SK-N-SH treated with all-trans-retinoic acid at 6 μM for 48 hours (cell line): Measurements from ENCODE around the gene IL15RA.

ENCODE experiments used
- BACH2 ChIP-seq: fragments of 250-450 bp; sonication (Bioruptor Pico); IDR thresholded peaks from 2 replicates; pipeline ENCODE4 v1.9.0; 2021; ENCODE audit warnings: mild to moderate bottlenecking, borderline replicate concordance
- GLIS3 ChIP-seq: fragments of 250-450 bp; sonication (Bioruptor Pico); IDR thresholded peaks from 2 replicates; pipeline ENCODE4 v1.5.0; 2020; ENCODE audit warnings: mild to moderate bottlenecking, moderate library complexity
- ISL1 ChIP-seq: fragments of 250-450 bp; sonication (Bioruptor Pico); IDR thresholded peaks from 2 replicates; pipeline ENCODE4 v2.1.2; 2022; ENCODE audit warnings: mild to moderate bottlenecking, moderate library complexity
- SNAI2 ChIP-seq: fragments of 250-450 bp; sonication (Bioruptor Pico); IDR thresholded peaks from 2 replicates; pipeline ENCODE4 v1.5.0; 2020; ENCODE audit warnings: mild to moderate bottlenecking, moderate library complexity
- ZFP30 ChIP-seq: fragments of 450-650 bp; formaldehyde crosslinking; IDR thresholded peaks from 2 replicates; pipeline ENCODE4 v1.5.0; 2022; ENCODE audit warnings: mild to moderate bottlenecking, moderate library complexity
- ZNF565 ChIP-seq: fragments of 450-650 bp; formaldehyde crosslinking; conservative IDR thresholded peaks from 2 replicates; pipeline ENCODE4 v1.5.0; 2020; ENCODE audit warnings: low read depth, mild to moderate bottlenecking, moderate library complexity
- ZNF70 ChIP-seq: fragments of 450-650 bp; formaldehyde crosslinking; IDR thresholded peaks from 2 replicates; pipeline ENCODE4 v1.5.0; 2020; ENCODE audit warnings: mild to moderate bottlenecking, moderate library complexity
- ZNF8 ChIP-seq: fragments of 450-650 bp; formaldehyde crosslinking; IDR thresholded peaks from 2 replicates; pipeline ENCODE4 v1.5.0; 2020; ENCODE audit warnings: mild to moderate bottlenecking, moderate library complexity
- TF ChIP-seq, protein P1 (sequence below): fragments of 250-450 bp; sonication (Bioruptor Pico); IDR thresholded peaks from 2 replicates; pipeline ENCODE4 v1.5.0; 2020; ENCODE audit warnings: mild to moderate bottlenecking, moderate library complexity
- TF ChIP-seq, protein P2 (sequence below): fragments of 250-450 bp; sonication (Bioruptor Pico); IDR thresholded peaks from 2 replicates; pipeline ENCODE4 v1.5.1; 2020; ENCODE audit warnings: low read depth, mild to moderate bottlenecking, moderate library complexity
- TF ChIP-seq, protein P3 (sequence below): fragments of 250-450 bp; sonication (Bioruptor Pico); IDR thresholded peaks from 2 replicates; pipeline ENCODE4 v1.5.1; 2021; ENCODE audit warnings: mild to moderate bottlenecking, moderate library complexity

DNA sequence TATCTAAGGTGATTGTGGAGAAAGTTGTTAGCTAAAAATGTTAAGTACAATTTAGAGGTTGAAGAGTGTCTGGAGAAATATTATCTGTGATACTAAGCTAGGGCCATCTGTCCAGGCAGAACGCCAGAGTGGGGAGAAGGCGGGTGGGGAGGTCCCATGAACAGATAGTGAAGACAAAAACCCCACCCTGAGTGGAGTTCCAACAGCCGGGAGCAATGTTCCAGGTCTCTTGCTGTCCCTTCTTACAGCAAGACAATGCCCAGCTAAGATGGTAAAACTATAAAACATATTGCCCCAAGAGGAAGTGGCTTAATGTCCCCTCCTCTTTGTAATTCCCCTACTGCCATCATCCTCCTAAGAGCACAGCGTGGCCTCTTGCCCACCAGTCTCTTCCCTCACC lies 10.4 kb upstream of the IL15RA start:
- TF ChIP-seq SNAI2 (CRISPR knock-in tag) (no peak), ISL1 (CRISPR knock-in tag) (no peak), BACH2 (CRISPR knock-in tag) (no peak), ZNF565 (CRISPR knock-in tag) (no peak), GLIS3 (no peak), ZNF70 (no peak), ZNF8 (CRISPR knock-in tag) (no peak), ZFP30 (no peak)
- TF ChIP-seq, protein P1, sequence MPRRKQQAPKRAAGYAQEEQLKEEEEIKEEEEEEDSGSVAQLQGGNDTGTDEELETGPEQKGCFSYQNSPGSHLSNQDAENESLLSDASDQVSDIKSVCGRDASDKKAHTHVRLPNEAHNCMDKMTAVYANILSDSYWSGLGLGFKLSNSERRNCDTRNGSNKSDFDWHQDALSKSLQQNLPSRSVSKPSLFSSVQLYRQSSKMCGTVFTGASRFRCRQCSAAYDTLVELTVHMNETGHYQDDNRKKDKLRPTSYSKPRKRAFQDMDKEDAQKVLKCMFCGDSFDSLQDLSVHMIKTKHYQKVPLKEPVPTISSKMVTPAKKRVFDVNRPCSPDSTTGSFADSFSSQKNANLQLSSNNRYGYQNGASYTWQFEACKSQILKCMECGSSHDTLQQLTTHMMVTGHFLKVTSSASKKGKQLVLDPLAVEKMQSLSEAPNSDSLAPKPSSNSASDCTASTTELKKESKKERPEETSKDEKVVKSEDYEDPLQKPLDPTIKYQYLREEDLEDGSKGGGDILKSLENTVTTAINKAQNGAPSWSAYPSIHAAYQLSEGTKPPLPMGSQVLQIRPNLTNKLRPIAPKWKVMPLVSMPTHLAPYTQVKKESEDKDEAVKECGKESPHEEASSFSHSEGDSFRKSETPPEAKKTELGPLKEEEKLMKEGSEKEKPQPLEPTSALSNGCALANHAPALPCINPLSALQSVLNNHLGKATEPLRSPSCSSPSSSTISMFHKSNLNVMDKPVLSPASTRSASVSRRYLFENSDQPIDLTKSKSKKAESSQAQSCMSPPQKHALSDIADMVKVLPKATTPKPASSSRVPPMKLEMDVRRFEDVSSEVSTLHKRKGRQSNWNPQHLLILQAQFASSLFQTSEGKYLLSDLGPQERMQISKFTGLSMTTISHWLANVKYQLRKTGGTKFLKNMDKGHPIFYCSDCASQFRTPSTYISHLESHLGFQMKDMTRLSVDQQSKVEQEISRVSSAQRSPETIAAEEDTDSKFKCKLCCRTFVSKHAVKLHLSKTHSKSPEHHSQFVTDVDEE (CRISPR knock-in tag): no peak
- TF ChIP-seq, protein P2, sequence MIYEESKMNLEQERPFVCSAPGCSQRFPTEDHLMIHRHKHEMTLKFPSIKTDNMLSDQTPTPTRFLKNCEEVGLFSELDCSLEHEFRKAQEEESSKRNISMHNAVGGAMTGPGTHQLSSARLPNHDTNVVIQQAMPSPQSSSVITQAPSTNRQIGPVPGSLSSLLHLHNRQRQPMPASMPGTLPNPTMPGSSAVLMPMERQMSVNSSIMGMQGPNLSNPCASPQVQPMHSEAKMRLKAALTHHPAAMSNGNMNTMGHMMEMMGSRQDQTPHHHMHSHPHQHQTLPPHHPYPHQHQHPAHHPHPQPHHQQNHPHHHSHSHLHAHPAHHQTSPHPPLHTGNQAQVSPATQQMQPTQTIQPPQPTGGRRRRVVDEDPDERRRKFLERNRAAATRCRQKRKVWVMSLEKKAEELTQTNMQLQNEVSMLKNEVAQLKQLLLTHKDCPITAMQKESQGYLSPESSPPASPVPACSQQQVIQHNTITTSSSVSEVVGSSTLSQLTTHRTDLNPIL: no peak
- TF ChIP-seq, protein P3, sequence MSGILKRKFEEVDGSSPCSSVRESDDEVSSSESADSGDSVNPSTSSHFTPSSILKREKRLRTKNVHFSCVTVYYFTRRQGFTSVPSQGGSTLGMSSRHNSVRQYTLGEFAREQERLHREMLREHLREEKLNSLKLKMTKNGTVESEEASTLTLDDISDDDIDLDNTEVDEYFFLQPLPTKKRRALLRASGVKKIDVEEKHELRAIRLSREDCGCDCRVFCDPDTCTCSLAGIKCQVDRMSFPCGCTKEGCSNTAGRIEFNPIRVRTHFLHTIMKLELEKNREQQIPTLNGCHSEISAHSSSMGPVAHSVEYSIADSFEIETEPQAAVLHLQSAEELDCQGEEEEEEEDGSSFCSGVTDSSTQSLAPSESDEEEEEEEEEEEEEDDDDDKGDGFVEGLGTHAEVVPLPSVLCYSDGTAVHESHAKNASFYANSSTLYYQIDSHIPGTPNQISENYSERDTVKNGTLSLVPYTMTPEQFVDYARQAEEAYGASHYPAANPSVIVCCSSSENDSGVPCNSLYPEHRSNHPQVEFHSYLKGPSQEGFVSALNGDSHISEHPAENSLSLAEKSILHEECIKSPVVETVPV: no peak
